ENCODE data around the gene RPL10.

DNA sequence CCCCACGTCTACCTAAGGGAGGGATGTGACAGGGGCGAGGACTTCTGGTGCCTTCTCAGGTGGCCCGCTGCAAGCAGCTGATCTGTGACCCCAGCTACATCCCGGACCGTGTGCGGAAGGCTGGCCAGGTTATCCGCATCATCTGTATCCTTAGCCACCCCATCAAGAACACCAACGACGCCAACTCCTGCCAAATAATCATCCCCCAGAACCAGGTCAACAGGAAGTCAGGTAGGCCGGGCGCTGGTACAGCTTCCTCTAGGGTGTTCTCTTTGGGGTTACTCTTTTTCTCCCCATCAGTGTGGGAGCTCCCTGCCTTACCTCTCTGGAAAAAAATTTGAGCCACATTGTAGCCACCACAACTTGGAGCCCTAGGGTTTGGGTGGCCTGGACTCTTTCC is 43.4 kb downstream of the RPL10 start:
- TF ChIP-seq CTCF (IDR thresholded peaks at IDR 0.05) (no peak), POLR2A (IDR thresholded peaks at IDR 0.05) (no peak)

Measured in right lobe of liver (tissue), 4 donors.